Dendritic cell treated with granulocyte-macrophage colony-stimulating factor and Interleukin-4, amounts not matched to agents 40 ng/mL and 50 ng/mL, for 4 days (primary cell): ENCODE measurements around the gene NAPB.

Experiments
- H3K27ac Mint-ChIP-seq: one replicate; pipeline ENCODE4 v1.8.0; 2022; ENCODE audit warnings: mild to moderate bottlenecking, mixed read lengths
- H3K27me3 Mint-ChIP-seq: one replicate; pipeline ENCODE4 v1.8.0; 2022; ENCODE audit warnings: mild to moderate bottlenecking, mixed read lengths
- H3K36me3 Mint-ChIP-seq: one replicate; pipeline ENCODE4 v1.8.0; 2022; ENCODE audit warnings: low read depth, mixed read lengths
- H3K4me1 Mint-ChIP-seq: one replicate; pipeline ENCODE4 v1.8.0; 2022; ENCODE audit warnings: low read depth, mixed read lengths
- H3K4me3 Mint-ChIP-seq: one replicate; pipeline ENCODE4 v1.8.0; 2022; ENCODE audit warnings: mild to moderate bottlenecking, moderate library complexity, mixed read lengths
- H3K9me3 Mint-ChIP-seq: one replicate; pipeline ENCODE4 v1.8.0; 2022; ENCODE audit warnings: mixed read lengths
- intact Hi-C: fragments of 100-400 bp; cut with micrococcal nuclease; formaldehyde crosslinking; loops from one replicate; pipeline ENCODE4 v1.15.0; 2022

The NAPB gene

GRCh38 chr20:23425129-23425528, 3.8 kb upstream of the NAPB start:
- Mint-ChIP-seq H3K4me1 (peaks cover 8% of the 10 kb centered on the region), H3K27me3 (peaks cover 8% of the 10 kb centered on the region), H3K36me3 (peaks cover 11% of the 10 kb centered on the region), H3K4me3 (no peak overlapping the region), H3K9me3 (no peaks in the 10 kb centered on the region), H3K27ac (no peak overlapping the region)
- intact Hi-C loops, result no loop called here

- Mint-ChIP-seq H3K27me3 (peaks cover 8% of the 10 kb centered on the region), H3K4me3 (peak overlapping the region; percentile 80), H3K27ac (peak overlapping the region; percentile 83), H3K4me1 (peaks cover 8% of the 10 kb centered on the region), H3K9me3 (no peaks in the 10 kb centered on the region), H3K36me3 (peaks cover 17% of the 10 kb centered on the region)
- intact Hi-C loops, result loop anchor here (5.0 kb wide), 1 partner anchor 58 kb away; the partner anchor contains the start of gene GZF1
Measured at GRCh38 chr20:23419995-23420901, 1.0 kb downstream of the NAPB start.

GRCh38 chr20:23419657-23419994, 1.7 kb downstream of the NAPB start:
- Mint-ChIP-seq H3K9me3 (no peaks in the 10 kb centered on the region), H3K4me1 (peaks cover 8% of the 10 kb centered on the region), H3K27me3 (peaks cover 3% of the 10 kb centered on the region), H3K27ac (peak overlapping the region; percentile 83), H3K36me3 (peaks cover 17% of the 10 kb centered on the region), H3K4me3 (peak overlapping the region; percentile 80)
- intact Hi-C loops, result no loop called here

GRCh38 chr20:23417861-23418260, 3.4 kb downstream of the NAPB start:
- H3K9me3 Mint-ChIP-seq, result no peaks in the 10 kb centered on the region
- H3K36me3 Mint-ChIP-seq, result peaks cover 17% of the 10 kb centered on the region
- intact Hi-C loops, result no loop called here
- no peak overlapping the region for H3K4me3 Mint-ChIP-seq
- no peaks in the 10 kb centered on the region for H3K27me3 Mint-ChIP-seq
- H3K4me1 Mint-ChIP-seq, result peaks cover 14% of the 10 kb centered on the region
- H3K27ac Mint-ChIP-seq, result no peak overlapping the region

GRCh38 chr20:23415959-23416583, 5.2 kb downstream of the NAPB start:
- H3K27me3 Mint-ChIP-seq, result no peaks in the 10 kb centered on the region
- H3K9me3 Mint-ChIP-seq, result no peaks in the 10 kb centered on the region
- H3K27ac Mint-ChIP-seq, result no peak overlapping the region
- peaks cover 11% of the 10 kb centered on the region for H3K36me3 Mint-ChIP-seq
- no peak overlapping the region for H3K4me3 Mint-ChIP-seq
- peaks cover 22% of the 10 kb centered on the region for H3K4me1 Mint-ChIP-seq
- intact Hi-C loops, result no loop called here

- Mint-ChIP-seq H3K4me3 (no peak overlapping the region), H3K36me3 (peaks cover 6% of the 10 kb centered on the region), H3K27ac (no peak overlapping the region), H3K4me1 (peaks cover 22% of the 10 kb centered on the region), H3K9me3 (no peaks in the 10 kb centered on the region), H3K27me3 (no peaks in the 10 kb centered on the region)
- intact Hi-C loops, result no loop called here
Measured at GRCh38 chr20:23415555-23415954, 5.7 kb downstream of the NAPB start.

GRCh38 chr20:23414526-23415188, 6.6 kb downstream of the NAPB start:
- intact Hi-C loops, result no loop called here
- peaks cover 22% of the 10 kb centered on the region for H3K4me1 Mint-ChIP-seq
- H3K27me3 Mint-ChIP-seq, result no peaks in the 10 kb centered on the region
- no peaks in the 10 kb centered on the region for H3K9me3 Mint-ChIP-seq
- no peak overlapping the region for H3K4me3 Mint-ChIP-seq
- H3K36me3 Mint-ChIP-seq, result peaks cover 5% of the 10 kb centered on the region
- H3K27ac Mint-ChIP-seq, result no peak overlapping the region

- intact Hi-C loops, result no loop called here
- Mint-ChIP-seq H3K4me3 (no peak overlapping the region), H3K9me3 (no peaks in the 10 kb centered on the region), H3K27me3 (no peaks in the 10 kb centered on the region), H3K27ac (no peak overlapping the region), H3K4me1 (peaks cover 22% of the 10 kb centered on the region), H3K36me3 (peaks cover 5% of the 10 kb centered on the region)
Measured at GRCh38 chr20:23413862-23414422, 7.3 kb downstream of the NAPB start.

- intact Hi-C loops, result no loop called here
- no peak overlapping the region for H3K4me3 Mint-ChIP-seq
- peaks cover 5% of the 10 kb centered on the region for H3K36me3 Mint-ChIP-seq
- H3K27me3 Mint-ChIP-seq, result no peaks in the 10 kb centered on the region
- H3K4me1 Mint-ChIP-seq, result peaks cover 30% of the 10 kb centered on the region
- H3K27ac Mint-ChIP-seq, result no peak overlapping the region
- no peaks in the 10 kb centered on the region for H3K9me3 Mint-ChIP-seq
Measured at GRCh38 chr20:23412026-23412425, 9.3 kb downstream of the NAPB start.

GRCh38 chr20:23410916-23411695, 10.2 kb downstream of the NAPB start:
- Mint-ChIP-seq H3K9me3 (no peaks in the 10 kb centered on the region), H3K27me3 (no peaks in the 10 kb centered on the region), H3K27ac (no peak overlapping the region), H3K4me3 (no peak overlapping the region), H3K36me3 (peaks cover 5% of the 10 kb centered on the region), H3K4me1 (peaks cover 30% of the 10 kb centered on the region)
- intact Hi-C loops, result no loop called here

- intact Hi-C loops, result no loop called here
- H3K4me3 Mint-ChIP-seq, result no peak overlapping the region
- H3K9me3 Mint-ChIP-seq, result no peaks in the 10 kb centered on the region
- peaks cover 33% of the 10 kb centered on the region for H3K4me1 Mint-ChIP-seq
- peaks cover 6% of the 10 kb centered on the region for H3K36me3 Mint-ChIP-seq
- no peaks in the 10 kb centered on the region for H3K27me3 Mint-ChIP-seq
- no peak overlapping the region for H3K27ac Mint-ChIP-seq
Measured at GRCh38 chr20:23409800-23410199, 11.5 kb downstream of the NAPB start.

- Mint-ChIP-seq H3K4me3 (no peak overlapping the region), H3K27ac (no peak overlapping the region), H3K9me3 (no peaks in the 10 kb centered on the region), H3K27me3 (no peaks in the 10 kb centered on the region), H3K36me3 (peaks cover 6% of the 10 kb centered on the region), H3K4me1 (peaks cover 38% of the 10 kb centered on the region)
- intact Hi-C loops, result no loop called here
Measured at GRCh38 chr20:23408957-23409356, 12.3 kb downstream of the NAPB start.

GRCh38 chr20:23407781-23408464, 13.4 kb downstream of the NAPB start:
- no peaks in the 10 kb centered on the region for H3K9me3 Mint-ChIP-seq
- H3K4me1 Mint-ChIP-seq, result peaks cover 32% of the 10 kb centered on the region
- peaks cover 6% of the 10 kb centered on the region for H3K36me3 Mint-ChIP-seq
- H3K4me3 Mint-ChIP-seq, result no peak overlapping the region
- intact Hi-C loops, result no loop called here
- H3K27me3 Mint-ChIP-seq, result no peaks in the 10 kb centered on the region
- no peak overlapping the region for H3K27ac Mint-ChIP-seq
